ENCODE results near the gene KYAT1.

The KYAT1 gene

GRCh38 chr9:128906741-128907140 is 25.0 kb upstream of the KYAT1 start:
- DNase-seq: no peak

DNA sequence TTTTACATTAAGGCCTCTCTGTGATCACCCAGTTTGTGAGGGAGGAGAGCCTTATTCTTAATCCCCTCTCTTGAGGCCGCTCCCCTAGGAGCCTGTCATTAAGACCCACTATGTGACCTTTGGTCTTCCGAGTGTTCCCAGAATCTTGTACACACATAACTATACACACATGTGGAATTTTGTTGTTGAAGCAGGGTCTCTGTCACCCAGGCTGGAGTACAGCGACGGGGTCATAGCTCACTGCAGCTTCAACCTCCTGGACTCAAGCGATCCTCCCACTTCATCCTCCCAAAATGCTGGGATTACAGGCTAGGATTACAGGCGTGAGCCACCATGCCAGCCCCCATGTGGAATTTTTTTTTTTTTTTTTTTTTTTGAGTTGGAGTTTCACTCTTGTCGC is 24.2 kb upstream of the KYAT1 start:
- no peak for DNase-seq

DNA sequence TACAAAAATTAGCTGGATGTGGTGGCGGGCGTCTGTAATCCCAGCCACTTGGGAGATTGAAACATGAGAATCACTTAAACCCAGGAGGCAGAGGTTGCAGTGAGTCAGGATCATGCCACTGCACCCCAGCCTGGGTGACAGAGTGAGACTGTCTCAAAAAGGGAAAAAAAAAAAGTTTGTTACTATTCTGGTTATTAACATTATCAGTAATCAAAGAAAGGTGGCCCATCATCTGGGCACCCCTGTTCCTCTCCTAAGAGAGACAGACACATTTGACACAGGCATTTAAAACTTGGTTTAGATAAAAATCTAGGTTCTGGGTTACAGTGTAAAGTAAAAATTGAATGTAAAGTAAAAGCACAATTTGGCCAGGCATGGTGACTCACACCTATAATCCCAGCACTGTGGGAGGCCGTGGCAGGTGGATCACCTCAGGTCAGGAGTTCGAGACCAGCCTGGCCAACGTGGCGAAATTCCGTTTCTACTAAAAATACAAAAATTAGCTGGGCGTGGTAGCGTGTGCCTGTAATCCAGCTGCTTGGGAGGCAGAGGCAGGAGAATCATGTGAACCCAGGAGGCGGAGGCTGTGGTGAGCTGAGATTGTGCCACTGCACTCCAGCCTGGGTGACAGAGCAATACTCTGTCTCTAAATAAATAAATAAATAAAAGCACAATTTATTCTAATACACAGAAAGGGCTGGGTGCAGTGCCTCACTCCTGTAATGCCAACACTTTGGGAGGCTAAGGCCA is 22.3 kb upstream of the KYAT1 start:
- DNase-seq: no peak

DNA sequence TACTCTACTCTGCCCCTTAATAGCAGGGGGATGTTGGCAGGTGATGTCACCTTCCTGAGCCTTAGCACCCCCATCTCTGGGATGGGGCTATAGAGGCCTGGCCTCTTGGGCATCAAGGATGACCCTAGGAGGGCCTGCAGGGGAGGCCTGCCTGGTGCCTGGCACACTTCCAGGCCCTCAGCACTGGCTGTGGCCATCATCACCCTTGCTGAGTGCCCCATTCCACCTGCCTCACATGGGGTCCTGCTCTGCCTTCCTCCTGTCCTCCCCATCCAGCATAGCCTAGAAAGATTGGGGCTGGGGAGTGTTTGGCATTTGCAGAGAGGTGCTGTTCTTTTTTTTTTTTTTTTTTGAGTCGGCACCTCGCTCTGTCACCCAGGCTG is 21.3 kb upstream of the KYAT1 start:
- no peak for DNase-seq

- peak in 1 of 2 donors; percentile 34 for DNase-seq
These were observed 20.8 kb upstream of the KYAT1 start for GRCh38 chr9:128902351-128903078.

GRCh38 chr9:128901822-128902221 is 20.1 kb upstream of the KYAT1 start:
- DNase-seq: no peak

GRCh38 chr9:128901379-128901778 is 19.6 kb upstream of the KYAT1 start:
- no peak for DNase-seq

- DNase-seq: peak in 1 of 2 donors; percentile 15
These were observed 18.0 kb upstream of the KYAT1 start for GRCh38 chr9:128899566-128900322.

- DNase-seq: no peak
These were observed 17.3 kb upstream of the KYAT1 start for GRCh38 chr9:128898845-128899565.

DNA sequence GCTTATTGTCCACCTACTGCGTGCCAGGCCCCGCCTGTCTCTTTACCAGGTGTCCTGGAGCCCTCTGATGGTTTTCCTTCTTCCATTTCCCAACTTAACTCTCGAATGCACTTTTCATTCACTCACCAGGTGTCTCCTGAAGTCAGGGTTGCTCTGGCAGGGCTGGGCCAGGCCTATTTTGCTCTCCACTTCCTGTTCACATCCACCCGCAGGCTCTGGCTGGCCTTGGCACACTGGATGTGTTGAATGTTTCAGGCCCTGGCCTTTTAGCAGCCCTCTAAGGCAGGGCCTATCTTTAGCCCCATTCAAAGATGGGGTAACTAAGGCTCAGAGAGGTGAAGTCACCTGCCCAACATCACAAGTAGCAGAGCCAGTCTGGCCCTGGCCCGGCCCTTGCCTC is 16.6 kb upstream of the KYAT1 start:
- no peak for DNase-seq

DNA sequence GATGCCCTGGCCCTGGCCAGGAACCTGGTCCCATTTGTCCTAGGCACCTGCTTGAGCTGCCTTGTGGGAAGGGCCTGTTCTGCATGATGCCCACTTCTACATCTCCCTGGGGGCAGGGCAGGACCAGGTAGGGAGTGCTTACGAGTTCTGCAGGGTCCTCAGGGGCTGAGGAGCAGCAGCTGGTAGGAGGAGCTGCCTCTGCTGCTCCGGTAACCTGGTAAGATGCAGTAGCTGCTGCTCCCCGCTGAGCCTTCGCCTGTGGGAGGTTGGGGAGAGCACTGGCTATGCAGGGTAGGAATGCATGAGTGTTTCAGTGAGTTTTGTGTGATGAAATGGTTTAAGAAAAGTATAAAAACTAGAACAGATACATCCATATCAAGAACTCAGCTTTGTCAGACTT is 13.8 kb upstream of the KYAT1 start:
- no peak for DNase-seq

- DNase-seq: no peak
These were observed 13.0 kb upstream of the KYAT1 start for GRCh38 chr9:128894764-128895163.

DNA sequence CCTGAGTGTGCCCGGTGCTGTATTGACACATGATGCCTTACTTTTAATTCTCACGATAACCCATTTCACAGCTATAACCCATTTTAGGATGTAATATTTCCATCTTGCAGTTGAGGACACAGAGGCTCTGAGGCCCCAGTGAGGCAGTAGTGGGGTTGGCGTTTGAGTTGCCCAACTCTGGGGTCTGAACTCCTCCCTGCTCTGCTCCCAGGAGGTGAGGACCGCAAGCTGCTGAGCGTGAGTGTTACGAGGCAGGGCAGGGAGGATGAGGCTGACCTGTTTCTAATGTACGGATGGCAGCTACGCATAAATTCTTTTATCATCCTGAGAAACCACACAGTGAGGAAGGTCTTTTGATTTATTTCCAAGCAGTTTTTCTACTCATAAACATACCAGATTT is 11.6 kb upstream of the KYAT1 start:
- no peak for DNase-seq

DNA sequence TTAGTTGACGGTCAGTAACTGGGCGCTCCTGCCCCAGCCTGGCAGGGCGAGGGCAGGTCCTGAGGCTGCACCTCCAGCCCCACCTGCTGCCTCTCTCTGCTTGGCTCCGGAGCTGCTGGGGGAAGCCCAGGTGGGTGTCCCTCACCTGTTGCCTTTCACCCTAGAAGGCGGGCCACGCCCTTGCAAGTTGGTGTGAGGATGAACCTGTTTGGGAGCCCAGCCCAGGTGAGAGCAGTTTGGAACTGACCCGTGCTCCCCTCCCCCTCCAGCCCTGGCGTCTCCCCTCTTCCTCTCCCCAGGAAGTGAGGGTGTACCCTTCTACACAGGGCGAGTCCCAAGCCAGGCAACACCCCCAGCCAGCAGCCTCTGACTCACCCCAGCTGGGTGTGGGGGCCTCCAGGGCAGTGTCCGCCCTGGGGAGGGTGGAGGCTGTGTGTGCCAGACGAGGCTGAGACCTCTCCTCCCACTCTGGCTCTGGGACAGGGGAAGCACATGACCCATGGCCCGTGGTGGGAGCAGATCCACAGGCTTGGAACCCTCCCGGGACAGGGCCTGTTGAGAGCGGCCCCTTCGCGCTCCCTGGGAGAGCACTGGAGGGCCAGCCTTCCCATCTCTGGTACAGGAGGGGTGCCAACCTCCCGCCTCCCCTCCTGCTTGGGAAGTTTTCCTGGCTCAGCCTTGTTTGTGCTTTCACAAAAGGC is 10.6 kb upstream of the KYAT1 start:
- peak in 1 of 2 donors; percentile 25 for DNase-seq

DNA sequence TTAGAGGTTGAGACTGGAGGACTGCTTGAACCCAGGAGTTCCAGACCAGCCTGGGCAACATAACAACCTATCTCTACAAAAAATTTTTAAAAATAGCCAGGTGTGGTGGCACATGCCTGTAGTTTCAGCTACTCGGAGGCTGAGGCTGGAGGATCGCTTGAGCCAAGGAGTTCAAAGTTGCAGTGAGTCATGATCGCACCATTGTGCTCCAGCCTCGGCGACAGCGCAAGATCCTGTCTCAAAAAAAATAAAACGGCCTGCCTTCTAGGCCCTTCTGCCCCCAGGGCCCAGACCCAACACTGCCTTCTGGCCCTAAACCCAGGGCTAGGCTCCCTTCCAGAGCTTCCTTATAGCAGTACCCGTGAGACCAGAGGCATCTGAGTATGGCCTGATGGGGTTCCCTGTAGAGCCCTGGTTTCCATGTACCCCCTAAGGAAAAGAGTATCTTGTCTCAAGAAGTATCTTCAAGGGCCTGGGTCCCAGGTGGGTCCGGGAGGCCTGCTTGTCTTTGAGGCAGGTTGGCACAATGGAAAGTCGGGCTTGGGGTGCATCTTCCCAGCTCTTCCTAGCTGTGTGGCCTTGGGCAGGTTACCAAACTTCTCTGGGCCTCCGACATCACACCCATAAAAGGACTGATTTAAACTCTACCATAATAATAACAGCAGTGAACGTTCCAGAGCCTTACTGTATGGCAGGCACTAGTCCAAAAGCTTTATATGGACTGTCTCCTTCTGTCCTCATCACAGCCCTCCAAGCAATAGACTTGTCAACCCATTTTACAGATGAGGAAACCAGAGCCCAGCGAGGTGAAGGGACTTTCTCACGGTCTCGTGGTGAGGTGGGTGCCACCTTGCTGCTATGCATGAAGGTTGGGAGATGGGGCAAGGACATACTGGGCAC is 9.8 kb upstream of the KYAT1 start:
- no peak for DNase-seq

- no peak for DNase-seq
These were observed 6.2 kb upstream of the KYAT1 start for GRCh38 chr9:128887914-128888350.

GRCh38 chr9:128887049-128887448 is 5.3 kb upstream of the KYAT1 start:
- DNase-seq: no peak

DNA sequence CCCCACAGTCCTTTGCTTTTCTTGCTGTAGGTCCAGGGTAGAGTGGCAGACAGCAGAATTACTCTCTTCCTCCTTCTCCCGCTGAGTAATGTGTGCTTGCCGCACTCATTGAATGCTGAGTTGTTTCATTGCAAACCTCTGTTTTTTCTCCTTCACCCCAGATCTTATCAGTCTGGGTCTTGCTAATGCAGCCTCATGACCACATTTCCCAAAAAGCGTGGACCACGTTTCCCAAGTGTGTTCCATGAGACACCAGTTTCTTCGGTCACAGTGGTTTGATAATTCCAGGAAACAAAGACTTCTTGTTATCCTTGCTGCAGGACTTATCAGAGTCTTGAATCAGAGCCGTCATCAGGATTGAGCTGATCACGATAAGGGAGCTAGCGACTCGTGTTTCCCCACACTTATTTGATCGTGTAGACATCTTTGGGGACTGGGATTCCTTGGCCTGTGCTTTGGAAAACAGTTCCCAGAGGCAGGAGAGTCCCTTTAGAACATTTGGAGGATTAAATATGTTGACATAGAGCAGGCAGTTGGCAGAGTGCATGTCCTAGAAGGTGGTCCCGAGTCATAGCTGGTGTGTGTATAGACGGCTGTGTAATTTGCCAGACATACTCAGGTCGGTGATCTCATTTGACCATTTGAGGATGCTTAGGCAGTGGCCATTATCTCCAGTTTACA is 4.6 kb upstream of the KYAT1 start:
- no peak for DNase-seq

DNA sequence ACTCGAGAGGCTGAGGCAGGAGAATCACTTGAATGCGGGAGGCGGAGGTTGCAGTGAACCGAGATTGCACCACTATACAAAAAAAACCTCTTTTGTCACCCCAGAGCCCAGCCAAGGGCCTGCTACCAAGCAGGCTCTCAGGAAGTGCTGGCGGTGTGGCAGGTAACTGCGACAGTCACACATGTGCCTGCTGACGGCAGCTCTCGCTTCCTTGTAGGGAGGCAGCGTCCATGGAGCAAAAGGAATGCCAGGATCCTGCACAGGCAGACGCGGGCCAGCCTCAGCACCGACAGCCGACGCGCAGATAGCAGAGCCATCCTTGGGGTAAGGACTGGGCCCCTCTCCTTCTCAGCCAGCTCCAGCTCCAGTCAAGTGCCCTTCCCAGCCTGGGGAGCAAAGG is 4.0 kb upstream of the KYAT1 start:
- no peak for DNase-seq

DNA sequence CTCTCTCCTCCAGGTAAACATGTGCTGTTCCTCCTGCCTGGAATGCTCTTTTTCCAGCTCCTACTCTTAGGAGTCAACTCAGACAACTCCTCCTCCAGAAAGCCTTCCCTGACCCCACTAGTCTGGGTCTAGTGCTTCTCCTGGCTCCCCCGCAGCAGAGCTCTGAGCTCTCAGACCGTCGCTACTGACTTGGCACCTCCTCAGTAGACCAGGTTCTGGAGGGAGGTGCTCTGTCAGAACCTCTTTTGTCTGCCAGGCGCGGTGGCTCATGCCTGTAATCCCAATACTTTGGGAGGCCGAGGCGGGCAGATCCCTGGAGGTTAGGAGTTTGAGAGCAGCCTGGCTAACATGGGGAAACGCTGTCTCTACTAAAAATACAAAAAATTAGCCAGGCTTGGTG is 3.6 kb upstream of the KYAT1 start:
- no peak for DNase-seq

- no peak for DNase-seq
These were observed 2.4 kb upstream of the KYAT1 start for GRCh38 chr9:128884164-128884563.
